SU-DHL-6 (cell line): Measurements from ENCODE around the gene ASAP2.

ENCODE experiments used
- H2AFZ ChIP-seq: fragments of 200-600 bp; sonication (generic); 2 replicates; pipeline ENCODE4 v1.6.1; 2014; ENCODE audit warnings: low read depth, mild to moderate bottlenecking, moderate library complexity, mixed read lengths, antibody characterized with exemption, low read length; ENCODE audit not compliant: severe bottlenecking
- H3F3A ChIP-seq: fragments of 200-600 bp; shearing (Covaris generic); 2 replicates; pipeline ENCODE4 v1.6.0; 2016; ENCODE audit warnings: antibody characterized with exemption, mild to moderate bottlenecking; ENCODE audit not compliant: insufficient read depth
- H3K27ac ChIP-seq: fragments of 200-600 bp; sonication (generic); 2 replicates; pipeline ENCODE4 v1.5.1; 2016; ENCODE audit warnings: low read depth, mild to moderate bottlenecking, low read length, moderate library complexity, mixed read lengths
- H3K27me3 ChIP-seq: fragments of 200-600 bp; sonication (generic), shearing (Covaris generic); 2 replicates; pipeline ENCODE4 v1.6.0; 2014; ENCODE audit warnings: mild to moderate bottlenecking, low read length
- H3K36me3 ChIP-seq: fragments of 200-600 bp; sonication (generic); 2 replicates; pipeline ENCODE4 v1.6.1; 2014; ENCODE audit warnings: mild to moderate bottlenecking, low read length, mixed read lengths
- H3K4me2 ChIP-seq: fragments of 300-600, 200-600 bp; shearing (Covaris generic), sonication (generic); 2 replicates; pipeline ENCODE4 v1.6.0; 2014; ENCODE audit warnings: low read length, low read depth, mild to moderate bottlenecking; ENCODE audit not compliant: poor library complexity, severe bottlenecking
- H3K4me3 ChIP-seq: fragments of 200-600 bp; sonication (generic); 2 replicates; pipeline ENCODE4 v1.5.1; 2014; ENCODE audit warnings: antibody characterized with exemption, low read length, mild to moderate bottlenecking, mixed read lengths; ENCODE audit not compliant: insufficient read depth, poor library complexity, severe bottlenecking
- H3K79me2 ChIP-seq: fragments of 200-600 bp; sonication (generic); 2 replicates; pipeline ENCODE4 v1.6.1; 2014; ENCODE audit warnings: mild to moderate bottlenecking, low read length, moderate library complexity; ENCODE audit not compliant: insufficient read depth
- H3K9ac ChIP-seq: fragments of 200-600 bp; sonication (generic); 2 replicates; pipeline ENCODE4 v1.7.0; 2014; ENCODE audit warnings: mild to moderate bottlenecking, low read length
- H3K9me2 ChIP-seq: fragments of 200-600 bp; sonication (generic); replicated peaks from 2 replicates; pipeline ENCODE4 v1.6.1; 2014; ENCODE audit warnings: low read length; ENCODE audit not compliant: insufficient read depth
- H3K9me3 ChIP-seq: fragments of 200-600 bp; sonication (generic); 2 replicates; pipeline ENCODE4 v1.6.1; 2014; ENCODE audit warnings: low read length, mixed read lengths; ENCODE audit not compliant: insufficient read depth
- H4K20me1 ChIP-seq: fragments of 200-600 bp; sonication (generic); 2 replicates; pipeline ENCODE4 v1.6.1; 2014; ENCODE audit warnings: low read depth, mild to moderate bottlenecking, antibody characterized with exemption, low read length, moderate library complexity, mixed read lengths
- EZH2phosphoT487 ChIP-seq: fragments of 200-600 bp; sonication (generic), shearing (Covaris generic); conservative IDR thresholded peaks from 2 replicates; pipeline ENCODE4 v1.6.1; 2018; ENCODE audit warnings: mild to moderate bottlenecking, antibody characterized with exemption, low read length, moderate library complexity, mixed read lengths
- TF ChIP-seq, protein P1 (sequence below): fragments of 200-600 bp; sonication (generic); IDR thresholded peaks from one replicate; pipeline ENCODE4 v1.5.1; 2017; ENCODE audit warnings: antibody characterized with exemption, mild to moderate bottlenecking, low read length, moderate library complexity; ENCODE audit not compliant: insufficient read depth, poor library complexity, severe bottlenecking

Gene ASAP2

DNA sequence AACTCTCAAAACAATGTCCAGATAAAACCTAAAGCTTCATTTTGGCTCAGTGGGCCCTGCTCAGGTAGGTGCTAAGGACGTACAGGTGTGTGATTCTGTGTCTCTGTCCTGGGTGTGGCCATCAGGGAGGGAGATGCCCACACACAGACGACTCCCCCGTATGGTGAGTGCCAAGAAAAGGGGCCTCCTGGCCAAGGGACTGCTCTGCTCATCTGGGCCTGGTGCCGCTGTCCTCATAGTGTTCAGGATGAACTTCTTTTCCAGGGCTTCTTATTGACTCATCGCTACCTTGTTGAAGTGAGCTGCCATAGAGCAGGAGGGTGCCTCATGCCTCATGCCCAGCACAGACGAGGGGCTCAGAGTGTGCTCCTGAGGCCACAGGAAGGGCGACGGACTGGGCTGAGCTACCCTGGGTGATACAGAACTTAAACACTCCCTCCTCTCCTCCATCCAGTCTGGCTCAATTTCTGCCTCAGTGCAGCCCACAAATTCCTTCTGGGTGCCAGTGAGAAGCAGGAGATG is 158.9 kb downstream of the ASAP2 start:
- Histone ChIP-seq H3K79me2 (no peaks in the 10 kb centered on the region), H3K36me3 (no peaks in the 10 kb centered on the region), H3K4me2 (no peak overlapping the region), H3K9ac (no peak overlapping the region), H3K9me3 (no peaks in the 10 kb centered on the region), H3K27me3 (no peaks in the 10 kb centered on the region), H3K9me2 (no peaks in the 10 kb centered on the region), H4K20me1 (no peaks in the 10 kb centered on the region), H3F3A (no peaks in the 10 kb centered on the region), H3K27ac (no peak overlapping the region), H3K4me3 (no peak overlapping the region), H2AFZ (no peak overlapping the region)
- TF ChIP-seq, protein P1, sequence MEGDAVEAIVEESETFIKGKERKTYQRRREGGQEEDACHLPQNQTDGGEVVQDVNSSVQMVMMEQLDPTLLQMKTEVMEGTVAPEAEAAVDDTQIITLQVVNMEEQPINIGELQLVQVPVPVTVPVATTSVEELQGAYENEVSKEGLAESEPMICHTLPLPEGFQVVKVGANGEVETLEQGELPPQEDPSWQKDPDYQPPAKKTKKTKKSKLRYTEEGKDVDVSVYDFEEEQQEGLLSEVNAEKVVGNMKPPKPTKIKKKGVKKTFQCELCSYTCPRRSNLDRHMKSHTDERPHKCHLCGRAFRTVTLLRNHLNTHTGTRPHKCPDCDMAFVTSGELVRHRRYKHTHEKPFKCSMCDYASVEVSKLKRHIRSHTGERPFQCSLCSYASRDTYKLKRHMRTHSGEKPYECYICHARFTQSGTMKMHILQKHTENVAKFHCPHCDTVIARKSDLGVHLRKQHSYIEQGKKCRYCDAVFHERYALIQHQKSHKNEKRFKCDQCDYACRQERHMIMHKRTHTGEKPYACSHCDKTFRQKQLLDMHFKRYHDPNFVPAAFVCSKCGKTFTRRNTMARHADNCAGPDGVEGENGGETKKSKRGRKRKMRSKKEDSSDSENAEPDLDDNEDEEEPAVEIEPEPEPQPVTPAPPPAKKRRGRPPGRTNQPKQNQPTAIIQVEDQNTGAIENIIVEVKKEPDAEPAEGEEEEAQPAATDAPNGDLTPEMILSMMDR: no peak
- no peak for TF ChIP-seq EZH2phosphoT487

DNA sequence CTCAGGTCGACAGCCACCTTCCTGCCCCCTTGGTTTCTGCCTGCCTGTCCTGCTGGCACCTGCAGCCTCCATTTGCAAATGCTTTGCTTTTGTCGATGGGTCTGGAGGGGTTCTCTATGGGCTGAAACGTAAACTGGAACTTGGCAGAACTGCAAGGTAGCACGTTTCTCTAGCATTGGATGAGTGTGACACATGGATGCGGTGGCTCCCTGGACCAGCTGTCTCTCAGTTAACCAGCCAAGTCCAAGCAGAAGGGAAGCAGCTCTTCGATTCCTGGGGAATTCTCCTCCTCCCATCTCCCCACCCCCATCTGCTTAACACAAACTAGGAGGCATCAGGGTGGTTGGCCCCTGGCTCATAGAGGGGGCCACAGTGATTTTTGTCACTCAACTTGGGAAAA is 159.4 kb downstream of the ASAP2 start:
- Histone ChIP-seq H3K4me3 (no peak overlapping the region), H3K79me2 (no peaks in the 10 kb centered on the region), H3K27ac (no peak overlapping the region), H2AFZ (no peak overlapping the region), H3F3A (no peaks in the 10 kb centered on the region), H3K9ac (no peak overlapping the region), H3K9me3 (no peaks in the 10 kb centered on the region), H3K4me2 (no peak overlapping the region), H3K36me3 (no peaks in the 10 kb centered on the region), H3K9me2 (no peaks in the 10 kb centered on the region), H4K20me1 (no peaks in the 10 kb centered on the region), H3K27me3 (no peaks in the 10 kb centered on the region)
- no peak for TF ChIP-seq EZH2phosphoT487
- TF ChIP-seq, protein P1: no peak

DNA sequence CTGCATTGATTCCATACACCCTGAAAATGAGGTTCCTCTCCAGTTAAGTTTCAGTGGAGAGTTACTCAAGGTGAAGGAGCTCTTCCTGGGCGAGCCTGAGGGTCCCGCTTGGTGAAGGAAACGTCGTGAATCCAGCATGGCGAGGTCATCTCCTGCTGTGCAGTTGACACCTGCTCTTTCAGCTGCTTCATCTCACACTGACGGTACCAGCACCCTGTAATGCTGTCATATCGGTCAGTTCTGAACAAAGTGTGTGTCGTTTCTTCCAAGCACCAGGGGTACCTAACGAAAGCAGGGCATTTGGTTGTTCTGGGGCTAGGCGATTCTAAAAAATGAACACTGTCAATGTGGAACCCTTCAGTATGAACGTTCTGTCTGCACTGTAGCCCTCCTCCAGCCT is 164.1 kb downstream of the ASAP2 start:
- H3K27me3 ChIP-seq: no peaks in the 10 kb centered on the region
- no peaks in the 10 kb centered on the region for H3K9me3 ChIP-seq
- H3K4me3 ChIP-seq: no peak overlapping the region
- TF ChIP-seq, protein P1: no peak
- TF ChIP-seq EZH2phosphoT487: no peak
- no peaks in the 10 kb centered on the region for H3K9me2 ChIP-seq
- H4K20me1 ChIP-seq: no peaks in the 10 kb centered on the region
- H3K27ac ChIP-seq: no peak overlapping the region
- H2AFZ ChIP-seq: no peak overlapping the region
- no peaks in the 10 kb centered on the region for H3K79me2 ChIP-seq
- no peaks in the 10 kb centered on the region for H3F3A ChIP-seq
- no peaks in the 10 kb centered on the region for H3K36me3 ChIP-seq
- H3K4me2 ChIP-seq: no peak overlapping the region
- H3K9ac ChIP-seq: no peak overlapping the region
